GM21619 (cell line): ENCODE data around the gene GAGE12D.
"Not testable (repeated sequence)": the region's sequence is repeated elsewhere in the genome, so short reads cannot be mapped to it uniquely, and the experiment has no call there.

Experiments used
- ATAC-seq: cut with Tn5 transposase; IDR thresholded peaks from one replicate; pipeline ENCODE4 v1.9.1; 2021; ENCODE audit not compliant: unreplicated experiment

GAGE12D gene

GRCh38 chrX:49541433-49541832 is at the start of gene GAGE12D:
Gene GAGE12D (plus strand): TSS chrX:49541733. CDS start chrX:49542888, 1,155 bp downstream.
- ATAC-seq, result not testable (repeated sequence)

- not testable (repeated sequence) for ATAC-seq
Measured at GRCh38 chrX:49531877-49532276, 9.7 kb upstream of the GAGE12D start, which contains the start of gene GAGE12C. Gene GAGE12C (plus strand): TSS chrX:49532177. CDS start chrX:49533332, 1,155 bp downstream.

GRCh38 chrX:49550989-49551388 is 9.5 kb downstream of the GAGE12D start, which contains the start of gene GAGE12E:
Gene GAGE12E (plus strand): TSS chrX:49551289. CDS start chrX:49552444, 1,155 bp downstream.
- not testable (repeated sequence) for ATAC-seq

GRCh38 chrX:49560542-49560941 is 19.0 kb downstream of the GAGE12D start, which contains the start of gene GAGE12F:
Gene GAGE12F (plus strand): TSS chrX:49560842. CDS start chrX:49561997, 1,155 bp downstream.
- not testable (repeated sequence) for ATAC-seq

- ATAC-seq, result not testable (repeated sequence)
Measured at GRCh38 chrX:49568728-49569127, 27.2 kb downstream of the GAGE12D start.

GRCh38 chrX:49569152-49569551 is 27.6 kb downstream of the GAGE12D start:
- not testable (repeated sequence) for ATAC-seq

GRCh38 chrX:49570100-49570499 is 28.6 kb downstream of the GAGE12D start, which contains the start of gene GAGE12G:
Gene GAGE12G (plus strand): TSS chrX:49570400. CDS start chrX:49571555, 1,155 bp downstream.
- not testable (repeated sequence) for ATAC-seq

- not testable (repeated sequence) for ATAC-seq
Measured at GRCh38 chrX:49579649-49580048, 38.1 kb downstream of the GAGE12D start, which contains the start of gene GAGE12H. Gene GAGE12H (plus strand): TSS chrX:49579949. CDS start chrX:49581104, 1,155 bp downstream.

- ATAC-seq, result not testable (repeated sequence)
Measured at GRCh38 chrX:49589196-49589595, 47.7 kb downstream of the GAGE12D start, which contains the start of gene GAGE2A. Gene GAGE2A (plus strand): TSS chrX:49589496. CDS start chrX:49590651, 1,155 bp downstream.

- ATAC-seq, result not testable (repeated sequence)
Measured at GRCh38 chrX:49589769-49590478, 48.4 kb downstream of the GAGE12D start.

GRCh38 chrX:49590488-49590887 is 49.0 kb downstream of the GAGE12D start:
- not testable (repeated sequence) for ATAC-seq
